ENCODE results near the gene EXOC5.

The EXOC5 gene

GRCh38 chr14:57171363-57171762 lies 97.3 kb downstream of the EXOC5 start:
- POLR2A ChIA-PET, result no interaction called here
- H3K27me3 ChIP-seq (replicated peaks in 2 of 5; ENCODE audit: control insufficient read depth in 4 of 5, insufficient read depth in 5 of 5, low read length in 4 of 5), result peaks cover 0 to 2% (median 0%) of the 10 kb centered on the region in 5 experiments
- CTCF ChIA-PET, result no interaction called here
- H3K4me1 ChIP-seq (ENCODE audit: control extremely low read depth in 1 of 4, control insufficient read depth in 4 of 4, insufficient read depth in 4 of 4, low read length in 3 of 4), result no peaks in the 10 kb centered on the region
- no peaks in the 10 kb centered on the region for H3K9me3 ChIP-seq (ENCODE audit: control extremely low read depth in 1 of 5, control insufficient read depth in 4 of 5, insufficient read depth in 2 of 5, low read depth in 1 of 5, low read length in 4 of 5)
- H3K4me3 ChIP-seq (ENCODE audit: control insufficient read depth in 1 of 7, extremely low read depth in 1 of 7, insufficient read depth in 4 of 7, low read depth in 2 of 7, low read length in 6 of 7), result no peak overlapping the region
- no peaks in the 10 kb centered on the region for H3K36me3 ChIP-seq (ENCODE audit: control insufficient read depth in 4 of 4, insufficient read depth in 4 of 4, low read length in 3 of 4)
- H3K27ac ChIP-seq (ENCODE audit: insufficient read depth in 1 of 2, low read depth in 1 of 2, low read length in 2 of 2, poor library complexity in 1 of 2, severe bottlenecking in 2 of 2), result no peak overlapping the region
- DNase-seq, result no peak
- 97% methylated on average over 3 of the region's 5 CpGs for WGBS (ENCODE audit: insufficient coverage)

DNA sequence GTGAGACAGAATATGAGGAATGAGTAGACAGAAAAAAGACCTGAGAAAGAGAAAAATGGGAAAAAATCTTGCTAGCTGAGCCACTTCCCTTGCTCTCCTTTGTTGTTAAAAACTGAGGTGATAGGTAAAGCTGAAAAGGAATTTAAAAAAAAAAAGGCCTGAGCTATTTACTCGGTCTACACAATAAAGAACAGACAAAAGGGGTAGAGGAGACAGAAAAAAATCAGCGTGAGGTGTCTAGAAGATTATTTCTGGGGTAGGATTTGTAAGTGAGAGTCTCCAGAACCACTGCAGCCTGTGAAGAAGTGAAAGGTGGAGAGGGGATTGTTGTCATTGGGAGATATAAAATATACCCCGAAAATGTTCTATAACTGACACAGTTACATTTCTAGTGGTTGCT lies 98.8 kb downstream of the EXOC5 start:
- WGBS (ENCODE audit: insufficient coverage), result no CpG with 5 or more reads among the region's 3 CpGs
- Histone ChIP-seq H3K4me1 (ENCODE audit: control extremely low read depth in 1 of 4, control insufficient read depth in 4 of 4, insufficient read depth in 4 of 4, low read length in 3 of 4) (no peaks in the 10 kb centered on the region), H3K36me3 (ENCODE audit: control insufficient read depth in 4 of 4, insufficient read depth in 4 of 4, low read length in 3 of 4) (no peaks in the 10 kb centered on the region), H3K27ac (ENCODE audit: insufficient read depth in 1 of 2, low read depth in 1 of 2, low read length in 2 of 2, poor library complexity in 1 of 2, severe bottlenecking in 2 of 2) (no peak overlapping the region), H3K9me3 (ENCODE audit: control extremely low read depth in 1 of 5, control insufficient read depth in 4 of 5, insufficient read depth in 2 of 5, low read depth in 1 of 5, low read length in 4 of 5) (no peaks in the 10 kb centered on the region), H3K27me3 (replicated peaks in 2 of 5; ENCODE audit: control insufficient read depth in 4 of 5, insufficient read depth in 5 of 5, low read length in 4 of 5) (peaks cover 0 to 2% (median 0%) of the 10 kb centered on the region in 5 experiments), H3K4me3 (ENCODE audit: control insufficient read depth in 1 of 7, extremely low read depth in 1 of 7, insufficient read depth in 4 of 7, low read depth in 2 of 7, low read length in 6 of 7) (no peak overlapping the region)
- ChIA-PET CTCF (no interaction called here), POLR2A (no interaction called here)
- DNase-seq, result no peak

- no peak for DNase-seq
- Histone ChIP-seq H3K9me3 (ENCODE audit: control extremely low read depth in 1 of 5, control insufficient read depth in 4 of 5, insufficient read depth in 2 of 5, low read depth in 1 of 5, low read length in 4 of 5) (peaks cover 0 to 1% (median 0%) of the 10 kb centered on the region in 5 experiments), H3K27me3 (replicated peaks in 2 of 5; ENCODE audit: control insufficient read depth in 4 of 5, insufficient read depth in 5 of 5, low read length in 4 of 5) (peaks cover 0 to 2% (median 0%) of the 10 kb centered on the region in 5 experiments), H3K4me1 (ENCODE audit: control extremely low read depth in 1 of 4, control insufficient read depth in 4 of 4, insufficient read depth in 4 of 4, low read length in 3 of 4) (no peaks in the 10 kb centered on the region), H3K4me3 (ENCODE audit: control insufficient read depth in 1 of 7, extremely low read depth in 1 of 7, insufficient read depth in 4 of 7, low read depth in 2 of 7, low read length in 6 of 7) (no peak overlapping the region), H3K36me3 (ENCODE audit: control insufficient read depth in 4 of 4, insufficient read depth in 4 of 4, low read length in 3 of 4) (no peaks in the 10 kb centered on the region), H3K27ac (ENCODE audit: insufficient read depth in 1 of 2, low read depth in 1 of 2, low read length in 2 of 2, poor library complexity in 1 of 2, severe bottlenecking in 2 of 2) (no peak overlapping the region)
- ChIA-PET POLR2A (no interaction called here), CTCF (no interaction called here)
- 100% methylated on average over 1 of the region's 2 CpGs for WGBS (ENCODE audit: insufficient coverage)
Observed at GRCh38 chr14:57168138-57168679, 100.5 kb downstream of the EXOC5 start.

DNA sequence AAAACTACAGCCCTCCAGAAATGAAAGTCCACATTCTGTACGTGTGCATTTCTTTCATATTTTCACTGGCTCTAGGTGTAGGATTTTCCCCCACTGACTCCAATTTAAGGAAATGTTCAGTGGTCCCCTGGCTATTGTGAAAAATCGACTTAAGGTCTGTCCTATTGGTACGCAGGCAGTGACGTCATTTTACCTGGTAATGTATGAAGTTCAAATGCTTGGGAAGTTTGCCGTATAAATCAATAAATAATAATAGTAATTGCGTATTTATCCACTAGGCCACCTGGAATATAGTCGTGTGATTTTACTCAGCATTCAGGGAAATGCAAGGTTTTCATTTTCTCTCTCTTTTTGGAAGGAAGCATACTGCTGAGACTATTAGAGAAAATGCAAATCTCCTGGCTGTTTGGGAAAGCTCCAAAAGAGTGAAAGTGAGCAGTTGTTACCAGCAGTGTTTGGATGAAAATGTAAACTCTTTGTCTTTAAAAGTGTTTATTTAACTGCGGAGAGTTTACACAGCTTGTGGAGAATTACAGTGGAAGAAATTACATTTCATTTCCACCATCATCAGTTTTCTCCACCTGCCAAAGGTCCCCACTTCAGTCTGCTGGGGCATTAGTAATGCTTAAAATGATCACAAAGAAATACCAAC lies 107.0 kb downstream of the EXOC5 start:
- H3K4me1 ChIP-seq (ENCODE audit: control extremely low read depth in 1 of 4, control insufficient read depth in 4 of 4, insufficient read depth in 4 of 4, low read length in 3 of 4), result no peaks in the 10 kb centered on the region
- POLR2A ChIA-PET, result no interaction called here
- 59% methylated on average over 3 of the region's 8 CpGs for WGBS (ENCODE audit: insufficient coverage)
- H3K27ac ChIP-seq (ENCODE audit: insufficient read depth in 1 of 2, low read depth in 1 of 2, low read length in 2 of 2, poor library complexity in 1 of 2, severe bottlenecking in 2 of 2), result no peak overlapping the region
- peaks cover 0 to 13% (median 6%) of the 10 kb centered on the region in 5 experiments for H3K27me3 ChIP-seq (replicated peaks in 2 of 5; ENCODE audit: control insufficient read depth in 4 of 5, insufficient read depth in 5 of 5, low read length in 4 of 5)
- no peaks in the 10 kb centered on the region for H3K36me3 ChIP-seq (ENCODE audit: control insufficient read depth in 4 of 4, insufficient read depth in 4 of 4, low read length in 3 of 4)
- DNase-seq, result no peak
- CTCF ChIA-PET, result no interaction called here
- peaks cover 0 to 1% (median 0%) of the 10 kb centered on the region in 5 experiments for H3K9me3 ChIP-seq (ENCODE audit: control extremely low read depth in 1 of 5, control insufficient read depth in 4 of 5, insufficient read depth in 2 of 5, low read depth in 1 of 5, low read length in 4 of 5)
- no peak overlapping the region for H3K4me3 ChIP-seq (ENCODE audit: control insufficient read depth in 1 of 7, extremely low read depth in 1 of 7, insufficient read depth in 4 of 7, low read depth in 2 of 7, low read length in 6 of 7)

- H3K9me3 ChIP-seq (ENCODE audit: control extremely low read depth in 1 of 5, control insufficient read depth in 4 of 5, insufficient read depth in 2 of 5, low read depth in 1 of 5, low read length in 4 of 5), result peaks cover 0 to 1% (median 0%) of the 10 kb centered on the region in 5 experiments
- ChIA-PET POLR2A (no interaction called here), CTCF (interaction anchor here (1.2 kb wide), 1 partner anchor 14 kb away, joined by 3 read pairs; no protein-coding TSS in a partner anchor)
- no peak overlapping the region for H3K4me3 ChIP-seq (ENCODE audit: control insufficient read depth in 1 of 7, extremely low read depth in 1 of 7, insufficient read depth in 4 of 7, low read depth in 2 of 7, low read length in 6 of 7)
- no peaks in the 10 kb centered on the region for H3K4me1 ChIP-seq (ENCODE audit: control extremely low read depth in 1 of 4, control insufficient read depth in 4 of 4, insufficient read depth in 4 of 4, low read length in 3 of 4)
- H3K36me3 ChIP-seq (ENCODE audit: control insufficient read depth in 4 of 4, insufficient read depth in 4 of 4, low read length in 3 of 4), result no peaks in the 10 kb centered on the region
- no peak for DNase-seq
- no peak overlapping the region for H3K27ac ChIP-seq (ENCODE audit: insufficient read depth in 1 of 2, low read depth in 1 of 2, low read length in 2 of 2, poor library complexity in 1 of 2, severe bottlenecking in 2 of 2)
- H3K27me3 ChIP-seq (replicated peaks in 2 of 5; ENCODE audit: control insufficient read depth in 4 of 5, insufficient read depth in 5 of 5, low read length in 4 of 5), result peaks cover 0 to 15% (median 6%) of the 10 kb centered on the region in 5 experiments
- WGBS (ENCODE audit: insufficient coverage), result 80% methylated on average over 4 of the region's 6 CpGs
Observed at GRCh38 chr14:57160333-57160732, 108.4 kb downstream of the EXOC5 start.

- no peak overlapping the region for H3K27ac ChIP-seq (ENCODE audit: insufficient read depth in 1 of 2, low read depth in 1 of 2, low read length in 2 of 2, poor library complexity in 1 of 2, severe bottlenecking in 2 of 2)
- no peaks in the 10 kb centered on the region for H3K4me1 ChIP-seq (ENCODE audit: control extremely low read depth in 1 of 4, control insufficient read depth in 4 of 4, insufficient read depth in 4 of 4, low read length in 3 of 4)
- peaks cover 0 to 6% (median 2%) of the 10 kb centered on the region in 5 experiments for H3K27me3 ChIP-seq (replicated peaks in 2 of 5; ENCODE audit: control insufficient read depth in 4 of 5, insufficient read depth in 5 of 5, low read length in 4 of 5)
- ChIA-PET CTCF (no interaction called here), POLR2A (no interaction called here)
- no peaks in the 10 kb centered on the region for H3K36me3 ChIP-seq (ENCODE audit: control insufficient read depth in 4 of 4, insufficient read depth in 4 of 4, low read length in 3 of 4)
- H3K9me3 ChIP-seq (ENCODE audit: control extremely low read depth in 1 of 5, control insufficient read depth in 4 of 5, insufficient read depth in 2 of 5, low read depth in 1 of 5, low read length in 4 of 5), result no peaks in the 10 kb centered on the region
- DNase-seq, result no peak
- WGBS (ENCODE audit: insufficient coverage), result 100% methylated on average over 2 of the region's 4 CpGs
- H3K4me3 ChIP-seq (ENCODE audit: control insufficient read depth in 1 of 7, extremely low read depth in 1 of 7, insufficient read depth in 4 of 7, low read depth in 2 of 7, low read length in 6 of 7), result no peak overlapping the region
Observed at GRCh38 chr14:57153286-57153685, 115.4 kb downstream of the EXOC5 start.
